KMS-11 (cell line): Measurements from ENCODE around the gene MAGOH.

Source experiments
- H2AFZ ChIP-seq: fragments of 200-600 bp; sonication (generic); 2 replicates; pipeline ENCODE4 v1.6.1; 2016; ENCODE audit warnings: antibody characterized with exemption, mixed run types, low read depth
- H3K27ac ChIP-seq: fragments of 200-600 bp; sonication (generic); 2 replicates; pipeline ENCODE4 v1.6.1; 2016; ENCODE audit warnings: mild to moderate bottlenecking, mixed run types
- H3K27me3 ChIP-seq: fragments of 200-600 bp; sonication (generic); 2 replicates; pipeline ENCODE4 v1.6.1; 2017; ENCODE audit warnings: mild to moderate bottlenecking, low read depth, mixed run types, moderate library complexity; ENCODE audit not compliant: insufficient read depth
- H3K36me3 ChIP-seq: fragments of 200-600 bp; sonication (generic); 2 replicates; pipeline ENCODE4 v1.6.1; 2017; ENCODE audit warnings: mild to moderate bottlenecking, mixed run types; ENCODE audit not compliant: insufficient read depth
- H3K4me1 ChIP-seq: fragments of 200-600 bp; sonication (generic); 2 replicates; pipeline ENCODE4 v1.6.1; 2016; ENCODE audit warnings: mild to moderate bottlenecking, low read depth, mixed run types; ENCODE audit not compliant: poor library complexity, severe bottlenecking
- H3K4me2 ChIP-seq: fragments of 200-600 bp; sonication (generic); 2 replicates; pipeline ENCODE4 v1.7.0; 2016; ENCODE audit warnings: mild to moderate bottlenecking, mixed run types
- H3K4me3 ChIP-seq: fragments of 200-600 bp; sonication (generic); IDR thresholded peaks from 2 replicates; pipeline ENCODE4 v1.6.1; 2017; ENCODE audit warnings: low read depth, low read length, mixed read lengths; ENCODE audit not compliant: insufficient read depth
- H3K79me2 ChIP-seq: fragments of 200-600 bp; sonication (generic); 2 replicates; pipeline ENCODE4 v1.6.1; 2016; ENCODE audit warnings: low read depth, mixed run types; ENCODE audit not compliant: insufficient read depth
- H3K9ac ChIP-seq: fragments of 200-600 bp; sonication (generic); 2 replicates; pipeline ENCODE4 v1.6.1; 2016; ENCODE audit warnings: mild to moderate bottlenecking, mixed run types
- H4K20me1 ChIP-seq: fragments of 200-600 bp; sonication (generic); 2 replicates; pipeline ENCODE4 v1.6.1; 2016; ENCODE audit warnings: mild to moderate bottlenecking, mixed run types; ENCODE audit not compliant: insufficient read depth
- CTCF ChIP-seq: fragments of 200-600 bp; sonication (generic); conservative IDR thresholded peaks from 2 replicates; pipeline ENCODE4 v1.6.1; 2017; ENCODE audit warnings: low read depth, mild to moderate bottlenecking, antibody characterized with exemption, low read length, moderate library complexity, mixed read lengths

Gene MAGOH

GRCh38 chr1:53258216-53258615, 19.9 kb upstream of the MAGOH start:
- Histone ChIP-seq H3K27ac (no peak overlapping the region), H3K27me3 (no peaks in the 10 kb centered on the region), H3K36me3 (peaks cover 11% of the 10 kb centered on the region; the same call in 1 of the 2 replicates), H4K20me1 (no peaks in the 10 kb centered on the region), H3K4me3 (no peak overlapping the region), H3K9ac (no peak overlapping the region), H3K4me1 (no peaks in the 10 kb centered on the region), H2AFZ (no peak overlapping the region), H3K79me2 (no peaks in the 10 kb centered on the region), H3K4me2 (no peak overlapping the region)
- TF ChIP-seq CTCF = no peak

GRCh38 chr1:53257454-53258081, 19.2 kb upstream of the MAGOH start:
- Histone ChIP-seq H4K20me1 (no peaks in the 10 kb centered on the region), H3K27me3 (no peaks in the 10 kb centered on the region), H3K4me1 (no peaks in the 10 kb centered on the region), H3K4me3 (no peak overlapping the region), H3K79me2 (no peaks in the 10 kb centered on the region), H3K36me3 (peaks cover 11% of the 10 kb centered on the region; the same call in 1 of the 2 replicates), H3K4me2 (no peak overlapping the region), H3K27ac (no peak overlapping the region), H3K9ac (no peak overlapping the region), H2AFZ (no peak overlapping the region)
- TF ChIP-seq CTCF = no peak

GRCh38 chr1:53256511-53257453, 18.5 kb upstream of the MAGOH start:
- Histone ChIP-seq H3K4me3 (no peak overlapping the region), H3K4me2 (no peak overlapping the region), H4K20me1 (no peaks in the 10 kb centered on the region), H3K4me1 (no peaks in the 10 kb centered on the region), H3K36me3 (peaks cover 5% of the 10 kb centered on the region; the same call in 1 of the 2 replicates), H3K9ac (no peak overlapping the region), H3K79me2 (no peaks in the 10 kb centered on the region), H3K27me3 (no peaks in the 10 kb centered on the region), H2AFZ (no peak overlapping the region), H3K27ac (no peak overlapping the region)
- no peak for TF ChIP-seq CTCF

GRCh38 chr1:53255031-53255430, 16.7 kb upstream of the MAGOH start:
- no peak overlapping the region for H3K4me2 ChIP-seq

More at GRCh38 chr1:53255031-53255430, 16.7 kb upstream of the MAGOH start:
- Histone ChIP-seq H3K79me2 (no peaks in the 10 kb centered on the region), H3K9ac (no peak overlapping the region), H2AFZ (no peak overlapping the region), H3K36me3 (peaks cover 7% of the 10 kb centered on the region; the same call in 1 of the 2 replicates), H3K27ac (no peak overlapping the region), H4K20me1 (no peaks in the 10 kb centered on the region), H3K4me3 (no peak overlapping the region), H3K27me3 (no peaks in the 10 kb centered on the region), H3K4me1 (no peaks in the 10 kb centered on the region)
- TF ChIP-seq CTCF = peak; percentile 30
